ENCODE measurements around the gene TSNAX.

The TSNAX gene

GRCh38 chr1:231519166-231519565, 9.3 kb upstream of the TSNAX start:
- no peak for DNase-seq

GRCh38 chr1:231522038-231522437, 6.4 kb upstream of the TSNAX start:
- no peak for DNase-seq

- no peak for DNase-seq
Observed at GRCh38 chr1:231522931-231523642, 5.4 kb upstream of the TSNAX start.

- no peak for DNase-seq
Observed at GRCh38 chr1:231523816-231524215, 4.7 kb upstream of the TSNAX start.

GRCh38 chr1:231526536-231526935, 1.9 kb upstream of the TSNAX start:
- DNase-seq = no peak

- no peak for DNase-seq
Observed at GRCh38 chr1:231527586-231528171, 790 bp upstream of the TSNAX start.

GRCh38 chr1:231533240-231533639, 4.8 kb downstream of the TSNAX start:
- DNase-seq = no peak

- DNase-seq = no peak
Observed at GRCh38 chr1:231534703-231535159, 6.3 kb downstream of the TSNAX start.

GRCh38 chr1:231536099-231536498, 7.6 kb downstream of the TSNAX start:
- no peak for DNase-seq

- no peak for DNase-seq
Observed at GRCh38 chr1:231540847-231541246, 12.4 kb downstream of the TSNAX start.

- no peak for DNase-seq
Observed at GRCh38 chr1:231541842-231542241, 13.4 kb downstream of the TSNAX start.

- DNase-seq = no peak
Observed at GRCh38 chr1:231544943-231545592, 16.6 kb downstream of the TSNAX start.

GRCh38 chr1:231546693-231547092, 18.2 kb downstream of the TSNAX start:
- DNase-seq = no peak

- no peak for DNase-seq
Observed at GRCh38 chr1:231549733-231550447, 21.4 kb downstream of the TSNAX start.

GRCh38 chr1:231550448-231550781, 21.9 kb downstream of the TSNAX start:
- DNase-seq = peak in 1 of 2 donors; percentile 34

GRCh38 chr1:231553320-231553719, 24.9 kb downstream of the TSNAX start:
- DNase-seq = no peak

GRCh38 chr1:231554969-231555368, 26.5 kb downstream of the TSNAX start:
- DNase-seq = no peak

- no peak for DNase-seq
Observed at GRCh38 chr1:231557411-231557810, 28.9 kb downstream of the TSNAX start.

GRCh38 chr1:231557898-231558707, 29.6 kb downstream of the TSNAX start:
- DNase-seq = no peak

GRCh38 chr1:231558708-231559185, 30.3 kb downstream of the TSNAX start:
- DNase-seq = no peak

- DNase-seq = no peak
Observed at GRCh38 chr1:231561647-231562383, 33.3 kb downstream of the TSNAX start.

- no peak for DNase-seq
Observed at GRCh38 chr1:231563247-231563646, 34.8 kb downstream of the TSNAX start.

All from CD4-positive, alpha-beta T cell treated with Interleukin-1 beta for 1 hour (primary cell).